WTC11 (cell line): Measurements from ENCODE around the gene TMEM128. TPM values are rescaled to one million over a fixed set of nuclear protein-coding genes. Genes with fewer than 3 reads are reported as not detected.

ENCODE experiments used
- ATAC-seq: fragments of 200-7000 bp; cut with Tn5 transposase; 2 replicates; pipeline ENCODE4 v1.10.0; 2021; ENCODE audit warnings: mild to moderate bottlenecking, moderate library complexity
- CTCF ChIA-PET: fragments of 300-600 bp; sonication (Branson Sonifier 250); formaldehyde crosslinking; loops from one replicate; lab custom pipeline; 2021; ENCODE audit warnings: antibody characterized with exemption; lab: Charles Lee
- POLR2A ChIA-PET: fragments of 350-600 bp; sonication (Branson Sonifier 250); formaldehyde crosslinking; loops from one replicate; lab custom pipeline; 2021; ENCODE audit warnings: antibody characterized with exemption; lab: Charles Lee
- DNase-seq: peaks from one replicate; pipeline ENCODE4 v3.0.0; 2021; ENCODE audit warnings: low spot score
- H3K27ac Mint-ChIP-seq: 2 replicates; pipeline ENCODE4 v1.8.0; 2021; ENCODE audit warnings: mixed read lengths
- H3K27me3 Mint-ChIP-seq: 2 replicates; pipeline ENCODE4 v1.8.0; 2021; ENCODE audit warnings: low read depth, mild to moderate bottlenecking, moderate library complexity, mixed read lengths
- H3K36me3 Mint-ChIP-seq: 2 replicates; pipeline ENCODE4 v1.8.0; 2021; ENCODE audit warnings: mixed read lengths
- H3K4me1 Mint-ChIP-seq: 2 replicates; pipeline ENCODE4 v1.8.0; 2022; ENCODE audit warnings: mixed read lengths
- H3K4me3 Mint-ChIP-seq: 2 replicates; pipeline ENCODE4 v1.8.0; 2021; ENCODE audit warnings: mild to moderate bottlenecking, moderate library complexity, mixed read lengths
- H3K9me3 Mint-ChIP-seq: 2 replicates; pipeline ENCODE4 v1.8.0; 2021; ENCODE audit warnings: mixed read lengths
- ATF1 ChIP-seq: sonication (generic); formaldehyde crosslinking; IDR thresholded peaks from 2 replicates; pipeline ENCODE4 v1.8.1; 2023; ENCODE audit warnings: mild to moderate bottlenecking, moderate library complexity, missing genetic modification reagents
- CREB1 ChIP-seq: sonication (generic); formaldehyde crosslinking; IDR thresholded peaks from 2 replicates; pipeline ENCODE4 v1.8.0; 2023; ENCODE audit warnings: mild to moderate bottlenecking, missing genetic modification reagents
- E2F4 ChIP-seq: sonication (generic); formaldehyde crosslinking; IDR thresholded peaks from 2 replicates; pipeline ENCODE4 v1.8.1; 2022; ENCODE audit warnings: low read depth, mild to moderate bottlenecking, moderate library complexity, missing genetic modification reagents, borderline replicate concordance
- FOXJ3 ChIP-seq: sonication (generic); formaldehyde crosslinking; IDR thresholded peaks from 2 replicates; pipeline ENCODE4 v1.9.0; 2021; ENCODE audit warnings: missing genetic modification reagents, mild to moderate bottlenecking, borderline replicate concordance
- GABPB1 ChIP-seq: sonication (generic); formaldehyde crosslinking; IDR thresholded peaks from 2 replicates; pipeline ENCODE4 v1.8.1; 2023; ENCODE audit warnings: mild to moderate bottlenecking, missing genetic modification reagents
- HMGXB4 ChIP-seq: sonication (generic); formaldehyde crosslinking; IDR thresholded peaks from 2 replicates; pipeline ENCODE4 v1.8.1; 2023; ENCODE audit warnings: mild to moderate bottlenecking, moderate library complexity, missing genetic modification reagents
- JAZF1 ChIP-seq: fragments of 250-450 bp; sonication (Bioruptor Pico); IDR thresholded peaks from 2 replicates; pipeline ENCODE4 v1.9.0; 2021; ENCODE audit warnings: moderate library complexity, mild to moderate bottlenecking, inconsistent platforms
- JUN ChIP-seq: sonication (generic); formaldehyde crosslinking; IDR thresholded peaks from 2 replicates; pipeline ENCODE4 v1.8.0; 2023; ENCODE audit warnings: mild to moderate bottlenecking, missing genetic modification reagents
- MYBL2 ChIP-seq: sonication (generic); formaldehyde crosslinking; IDR thresholded peaks from 2 replicates; pipeline ENCODE4 v1.8.1; 2023; ENCODE audit warnings: mild to moderate bottlenecking, moderate library complexity, missing genetic modification reagents
- NFE2L1 ChIP-seq: sonication (generic); formaldehyde crosslinking; IDR thresholded peaks from 2 replicates; pipeline ENCODE4 v1.8.1; 2023; ENCODE audit warnings: missing genetic modification reagents
- NR3C1 ChIP-seq: sonication (generic); formaldehyde crosslinking; conservative IDR thresholded peaks from 2 replicates; pipeline ENCODE4 v1.8.1; 2023; ENCODE audit warnings: low read depth, mild to moderate bottlenecking, missing genetic modification reagents
- PRRX2 ChIP-seq: fragments of 250-450 bp; sonication (Bioruptor Pico); IDR thresholded peaks from 2 replicates; pipeline ENCODE4 v1.8.0; 2021; ENCODE audit warnings: mild to moderate bottlenecking
- RELA ChIP-seq: sonication (generic); formaldehyde crosslinking; IDR thresholded peaks from 2 replicates; pipeline ENCODE4 v1.8.1; 2022; ENCODE audit warnings: missing genetic modification reagents, mild to moderate bottlenecking, borderline replicate concordance
- SP1 ChIP-seq: sonication (generic); formaldehyde crosslinking; conservative IDR thresholded peaks from 2 replicates; pipeline ENCODE4 v1.8.1; 2022; ENCODE audit warnings: missing genetic modification reagents
- TEAD4 ChIP-seq: sonication (generic); formaldehyde crosslinking; IDR thresholded peaks from 2 replicates; pipeline ENCODE4 v1.8.0; 2022; ENCODE audit warnings: mild to moderate bottlenecking, missing genetic modification reagents
- ZMAT4 ChIP-seq: fragments of 250-450 bp; sonication (Bioruptor Pico); IDR thresholded peaks from 2 replicates; pipeline ENCODE4 v1.9.0; 2021; ENCODE audit warnings: mild to moderate bottlenecking
- ZNF121 ChIP-seq: sonication (generic); formaldehyde crosslinking; IDR thresholded peaks from 2 replicates; pipeline ENCODE4 v1.8.0; 2023; ENCODE audit warnings: missing genetic modification reagents
- ZNF281 ChIP-seq: sonication (generic); formaldehyde crosslinking; IDR thresholded peaks from 2 replicates; pipeline ENCODE4 v1.8.0; 2023; ENCODE audit warnings: mild to moderate bottlenecking, missing genetic modification reagents
- ZNF396 ChIP-seq: fragments of 250-450 bp; sonication (Bioruptor Pico); IDR thresholded peaks from 2 replicates; pipeline ENCODE4 v1.8.0; 2021; ENCODE audit warnings: mild to moderate bottlenecking, moderate library complexity, borderline replicate concordance
- total RNA-seq: library from RNA; stranded (reverse); gene quantifications from 3 replicates; pipeline ENCODE4 v1.2.3, GENCODE V29; 2021

The TMEM128 gene
- total RNA-seq, 1 experiment from 2014 or later = 21.1 TPM

- TF ChIP-seq JAZF1 (CRISPR knock-in tag) (no peak), JUN (CRISPR knock-in tag) (no peak), NFE2L1 (0 out of 2 replicates have a peak, but pooled peaks have one; percentile 51), PRRX2 (CRISPR knock-in tag) (no peak), ZNF281 (CRISPR knock-in tag) (peak; percentile 64; the same call in 1 of the 2 replicates), ATF1 (CRISPR knock-in tag) (peak; percentile 51; the same call in 1 of the 2 replicates), MYBL2 (CRISPR knock-in tag) (peak; percentile 44; the same call in 1 of the 2 replicates), RELA (CRISPR knock-in tag) (0 out of 2 replicates have a peak, but pooled peaks have one; percentile 37), E2F4 (peak; percentile 58; the same call in 1 of the 2 replicates), SP1 (peak; percentile 96)
These were observed at the start of gene TMEM128 (continued) for GRCh38 chr4:4248029-4248884.

- Mint-ChIP-seq H3K9me3 (peaks cover 12% of the 10 kb centered on the region), H3K27me3 (no peaks in the 10 kb centered on the region), H3K4me3 (no peak overlapping the region)
- no peak for ATAC-seq
- TF ChIP-seq PRRX2 (CRISPR knock-in tag) (no peak), ZNF396 (CRISPR knock-in tag) (no peak), TEAD4 (CRISPR knock-in tag) (no peak), ZNF121 (no peak), CREB1 (no peak), FOXJ3 (CRISPR knock-in tag) (no peak), NR3C1 (CRISPR knock-in tag) (no peak), NFE2L1 (no peak), ZMAT4 (CRISPR knock-in tag) (no peak), GABPB1 (no peak), E2F4 (no peak), JAZF1 (CRISPR knock-in tag) (no peak), HMGXB4 (CRISPR knock-in tag) (no peak)
- TF ChIP-seq, all 79 proteins: peak for 0
- ChIA-PET POLR2A (no interaction called here), CTCF (no interaction called here)
- no peak for DNase-seq
- H3K36me3 Mint-ChIP-seq = peaks cover 10% of the 10 kb centered on the region
- H3K4me1 Mint-ChIP-seq = peaks cover 1% of the 10 kb centered on the region; the same call in 1 of the 2 replicates
- H3K27ac Mint-ChIP-seq = no peak overlapping the region
These were observed 48.3 kb upstream of the TMEM128 start for GRCh38 chr4:4296283-4296846.
